Kidney epithelial cell (primary cell): Measurements from ENCODE around the gene ZMYM1. TPM values are rescaled to one million over a fixed set of nuclear protein-coding genes. Genes with fewer than 3 reads are reported as not detected.
"Not testable (repeated sequence)": the region's sequence is repeated elsewhere in the genome, so short reads cannot be mapped to it uniquely, and the experiment has no call there.

ENCODE experiments used
- DNase-seq: peaks from one replicate; pipeline ENCODE4 v3.0.0-alpha.2; 2010; ENCODE audit warnings: low read depth
- H3K27me3 ChIP-seq: 2 replicates; pipeline ENCODE4 v1.6.0; 2011; ENCODE audit warnings: low read length; ENCODE audit not compliant: control insufficient read depth, insufficient read depth
- H3K36me3 ChIP-seq: 2 replicates; pipeline ENCODE4 v1.5.1; 2011; ENCODE audit warnings: low read length; ENCODE audit not compliant: control insufficient read depth, insufficient read depth
- H3K4me3 ChIP-seq: 2 replicates; pipeline ENCODE4 v1.5.1; 2011; ENCODE audit warnings: low read depth, mild to moderate bottlenecking, control low read depth, low read length
- CTCF ChIP-seq: IDR thresholded peaks from 2 replicates; pipeline ENCODE4 v1.5.1; 2011; ENCODE audit warnings: mild to moderate bottlenecking, moderate library complexity, low read length, control low read depth, inconsistent platforms; ENCODE audit not compliant: insufficient read depth, poor library complexity, severe bottlenecking
- total RNA-seq: library from RNA; depleted of rRNA; stranded (reverse); fragments of >200 nt; gene quantifications from 2 replicates; pipeline ENCODE4 v1.2.3, GENCODE V29; 2015

The ZMYM1 gene
- total RNA-seq, 1 donor from 2014 or later: 13.0 TPM

DNA sequence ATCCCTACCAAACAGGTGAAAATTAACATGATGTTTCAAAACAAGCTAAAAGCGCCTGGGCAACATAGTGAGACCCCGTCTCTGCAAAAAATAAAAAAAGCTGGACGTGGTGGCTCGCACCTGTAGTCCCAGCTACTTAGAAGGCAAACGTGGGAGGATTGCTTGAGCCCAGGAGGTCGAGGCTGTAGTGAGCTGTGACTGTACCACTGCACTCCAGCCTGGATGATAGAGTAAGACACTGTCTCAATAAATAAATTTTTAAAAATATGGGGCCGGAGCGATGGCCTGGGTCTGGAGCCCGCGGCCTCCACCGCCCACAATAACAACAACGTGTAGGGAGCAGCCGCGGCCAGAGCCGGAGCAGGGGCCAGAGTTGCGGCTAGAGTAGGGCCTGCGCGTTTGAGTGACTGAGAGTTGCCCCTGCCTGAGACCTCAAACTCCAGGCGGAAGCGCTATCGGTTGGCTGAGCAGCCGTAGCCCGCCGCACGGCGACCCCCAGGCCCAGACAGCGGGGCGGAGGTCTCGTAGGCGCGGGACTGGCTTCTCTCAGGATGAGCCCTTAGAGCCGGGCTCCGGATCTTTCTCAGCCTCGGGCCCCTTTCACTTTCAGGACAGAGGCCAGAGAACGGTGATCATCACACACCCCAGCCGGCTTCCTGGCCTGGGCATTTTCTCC is 41.4 kb downstream of the ZMYM1 start:
- no peaks in the 10 kb centered on the region for H3K27me3 ChIP-seq
- no peaks in the 10 kb centered on the region for H3K36me3 ChIP-seq
- DNase-seq: no peak
- peak overlapping the region; percentile 21 for H3K4me3 ChIP-seq
- TF ChIP-seq CTCF: no peak

DNA sequence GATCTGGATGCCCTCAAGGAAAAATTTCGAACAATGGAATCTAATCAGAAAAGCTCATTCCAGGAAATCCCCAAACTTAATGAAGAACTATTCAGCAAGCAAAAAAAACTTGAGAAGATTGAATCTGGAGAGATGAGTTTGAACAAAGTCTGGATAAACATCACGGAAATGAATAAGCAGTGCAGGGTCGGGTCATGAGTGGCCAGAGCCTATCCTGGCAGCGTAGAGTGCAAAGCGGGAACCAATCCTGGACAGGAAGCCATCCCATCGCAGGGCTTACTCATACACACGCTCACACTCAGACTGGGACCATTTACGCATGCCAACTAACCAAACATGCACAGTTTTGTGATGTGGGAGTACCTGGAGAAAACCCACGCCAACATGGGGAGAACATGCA is 43.1 kb downstream of the ZMYM1 start:
- no peaks in the 10 kb centered on the region for H3K27me3 ChIP-seq
- no peak for DNase-seq
- TF ChIP-seq CTCF: no peak
- no peaks in the 10 kb centered on the region for H3K36me3 ChIP-seq
- no peak overlapping the region for H3K4me3 ChIP-seq

GRCh38 chr1:35126546-35126945 is 47.4 kb downstream of the ZMYM1 start:
- Histone ChIP-seq H3K4me3 (no peak overlapping the region), H3K36me3 (no peaks in the 10 kb centered on the region), H3K27me3 (no peaks in the 10 kb centered on the region)
- DNase-seq: no peak
- TF ChIP-seq CTCF: no peak

DNA sequence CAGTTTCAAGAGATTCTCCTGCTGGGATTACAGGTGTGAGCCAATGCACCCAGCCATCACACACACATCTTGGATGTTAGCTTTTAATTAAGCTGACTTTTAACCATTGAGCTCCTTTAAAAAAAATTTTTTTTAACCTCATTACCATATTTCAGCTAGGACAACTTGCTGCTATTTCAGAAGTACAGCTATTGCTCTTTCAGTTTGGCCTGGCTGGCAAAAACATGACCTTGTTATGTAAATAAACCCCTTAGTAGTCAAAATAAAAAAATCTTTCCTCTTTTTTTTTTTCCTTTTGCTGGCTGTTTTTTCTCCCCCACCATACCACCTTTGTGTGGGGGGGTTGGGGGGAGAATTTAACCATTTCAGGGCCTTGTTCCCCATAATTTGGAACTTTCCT is 49.9 kb downstream of the ZMYM1 start:
- no peak for DNase-seq
- no peak for TF ChIP-seq CTCF
- no peaks in the 10 kb centered on the region for H3K27me3 ChIP-seq
- no peaks in the 10 kb centered on the region for H3K36me3 ChIP-seq
- H3K4me3 ChIP-seq: no peak overlapping the region

DNA sequence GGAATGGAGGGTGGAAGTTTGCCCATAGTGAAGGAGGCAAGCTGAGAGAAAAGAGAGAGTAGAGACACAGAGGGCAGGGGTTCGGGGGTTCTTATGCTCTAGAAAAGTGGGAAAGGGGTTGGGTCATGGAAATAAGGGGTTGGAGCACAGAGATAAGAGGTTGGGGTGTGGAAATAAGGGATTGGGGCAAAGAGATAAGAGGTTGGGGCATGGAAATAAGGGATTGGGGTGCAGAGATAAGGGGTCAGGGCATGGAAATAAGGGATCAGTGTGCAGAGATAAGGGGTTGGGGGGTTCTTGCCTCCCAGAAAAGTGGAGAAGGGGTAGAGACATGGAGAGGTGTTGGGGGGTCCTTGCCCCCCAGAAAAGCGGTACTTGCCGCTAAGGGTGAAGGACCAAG is 57.6 kb downstream of the ZMYM1 start:
- Histone ChIP-seq H3K4me3 (no peak overlapping the region), H3K36me3 (no peaks in the 10 kb centered on the region), H3K27me3 (no peaks in the 10 kb centered on the region)
- DNase-seq: no peak
- no peak for TF ChIP-seq CTCF

DNA sequence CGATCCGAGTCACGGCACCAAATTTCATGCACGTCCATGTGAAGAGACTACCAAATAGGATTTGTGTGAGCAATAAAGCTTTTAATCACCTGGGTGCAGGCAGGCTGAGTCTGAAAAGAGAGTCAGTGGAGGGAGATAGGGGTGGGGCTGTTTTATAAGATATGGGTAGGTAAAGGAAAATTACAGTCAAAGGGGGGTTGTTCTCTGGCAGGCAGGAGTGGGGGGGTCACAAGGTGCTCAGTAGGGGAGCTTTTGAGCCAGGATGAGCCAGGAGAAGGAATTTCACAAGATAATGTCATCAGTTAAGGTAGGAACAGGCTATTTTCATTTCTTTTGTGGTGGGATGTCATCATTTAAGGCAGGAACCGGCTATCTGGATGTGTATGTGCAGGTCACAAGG is 58.4 kb downstream of the ZMYM1 start:
- not testable (repeated sequence) for DNase-seq, H3K4me3 ChIP-seq, H3K27me3 ChIP-seq, H3K36me3 ChIP-seq

GRCh38 chr1:35142294-35142693 is 63.1 kb downstream of the ZMYM1 start:
- not testable (repeated sequence) for H3K4me3 ChIP-seq, H3K36me3 ChIP-seq, DNase-seq, H3K27me3 ChIP-seq

DNA sequence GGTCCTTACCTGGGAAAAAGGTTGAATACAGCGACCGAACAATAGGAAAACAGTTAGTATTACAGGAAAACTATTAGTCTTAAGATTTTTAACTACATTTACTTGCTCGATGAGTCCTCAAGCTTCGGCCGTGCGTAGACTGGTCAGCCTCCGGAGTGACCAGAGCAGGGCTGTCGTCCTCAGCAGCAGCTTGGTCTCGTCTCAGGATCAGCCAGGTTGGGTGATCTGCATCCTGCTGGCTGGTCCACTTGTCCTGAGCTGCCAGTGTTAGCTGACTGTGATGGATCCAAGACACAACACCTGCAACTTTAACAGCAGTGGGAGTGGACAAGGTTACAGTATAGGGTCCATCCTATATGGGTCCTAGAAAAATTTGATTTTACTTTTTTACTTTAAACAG is 63.5 kb downstream of the ZMYM1 start:
- H3K36me3 ChIP-seq, DNase-seq, H3K4me3 ChIP-seq, H3K27me3 ChIP-seq: not testable (repeated sequence)
